DMS114 treated with DMSO at 0.1 percent for 48 hours (cell line): ENCODE data around the gene PDCD2.
"Not testable (repeated sequence)": the region's sequence is repeated elsewhere in the genome, so short reads cannot be mapped to it uniquely, and the experiment has no call there.

Source experiments
- DNase-seq: peaks from one replicate; lab custom pipeline; 2025; ENCODE audit not compliant: unreplicated experiment; lab: John Stamatoyannopoulos, UW

PDCD2 gene

GRCh38 chr6:170584181-170584953, at the start of gene PDCD2:
Gene PDCD2, minus strand, starts transcription at chr6:170584637. Its CDS starts 56 bp downstream, at chr6:170584581.
- DNase-seq = peak; percentile 71

GRCh38 chr6:170616020-170616554, 31.6 kb upstream of the PDCD2 start:
- not testable (repeated sequence) for DNase-seq

GRCh38 chr6:170612256-170612804, 27.9 kb upstream of the PDCD2 start:
- not testable (repeated sequence) for DNase-seq

GRCh38 chr6:170609225-170609624, 24.8 kb upstream of the PDCD2 start:
- DNase-seq = not testable (repeated sequence)

- DNase-seq = no peak
These were observed 21.3 kb upstream of the PDCD2 start for GRCh38 chr6:170605574-170606259.

GRCh38 chr6:170597278-170597677, 12.8 kb upstream of the PDCD2 start:
- DNase-seq = no peak

GRCh38 chr6:170596426-170596825, 12.0 kb upstream of the PDCD2 start:
- no peak for DNase-seq

GRCh38 chr6:170590725-170591124, 6.3 kb upstream of the PDCD2 start:
- no peak for DNase-seq

GRCh38 chr6:170584954-170585498, 589 bp upstream of the PDCD2 start:
- DNase-seq = no peak

GRCh38 chr6:170583756-170584180, 669 bp downstream of the PDCD2 start:
- DNase-seq = no peak

GRCh38 chr6:170578909-170579308, 5.5 kb downstream of the PDCD2 start:
- DNase-seq = no peak

GRCh38 chr6:170575250-170575649, 9.2 kb downstream of the PDCD2 start:
- peak; percentile 1 for DNase-seq

GRCh38 chr6:170572704-170573466, 11.6 kb downstream of the PDCD2 start:
- no peak for DNase-seq

GRCh38 chr6:170564936-170565530, 19.4 kb downstream of the PDCD2 start:
- DNase-seq = no peak

- DNase-seq = no peak
These were observed 22.9 kb downstream of the PDCD2 start for GRCh38 chr6:170561555-170561954.

GRCh38 chr6:170555305-170555704, 29.1 kb downstream of the PDCD2 start:
- DNase-seq = no peak

- DNase-seq = no peak
These were observed 29.7 kb downstream of the PDCD2 start for GRCh38 chr6:170554796-170555137.

GRCh38 chr6:170554013-170554795, 30.2 kb downstream of the PDCD2 start, which contains the start of gene TBP:
Gene TBP, plus strand, starts transcription at chr6:170554369. Its CDS starts 2,661 bp downstream, at chr6:170557030.
- peak; percentile 91 for DNase-seq

- no peak for DNase-seq
These were observed 30.9 kb downstream of the PDCD2 start for GRCh38 chr6:170553534-170554012.
